Ishikawa (cell line): Measurements from ENCODE around the gene C14orf93.

Experiments
- CEBPB ChIP-seq: IDR thresholded peaks from 2 replicates; pipeline ENCODE4 v1.6.1; 2012
- EP300 ChIP-seq: IDR thresholded peaks from 2 replicates; pipeline ENCODE4 v1.6.1; 2012; ENCODE audit warnings: borderline replicate concordance
- NFIC ChIP-seq: IDR thresholded peaks from 2 replicates; pipeline ENCODE4 v1.6.1; 2012
- RAD21 ChIP-seq: IDR thresholded peaks from 2 replicates; pipeline ENCODE4 v1.6.1; 2012; ENCODE audit warnings: low read depth
- REST ChIP-seq: IDR thresholded peaks from 2 replicates; pipeline ENCODE4 v1.6.1; 2012; ENCODE audit warnings: low read depth, mild to moderate bottlenecking

- TF ChIP-seq RAD21 (peak; percentile 26; the same call in 1 of the 2 replicates), EP300 (no peak), REST (no peak), CEBPB (no peak), NFIC (no peak)
These were observed 44.3 kb upstream of the C14orf93 start for GRCh38 chr14:23054000-23054811.
